Endothelial cell of umbilical vein (primary cell): ENCODE measurements around the gene MOCS1. TPM values are rescaled to one million over a fixed set of nuclear protein-coding genes. Genes with fewer than 3 reads are reported as not detected.

ENCODE experiments used
- BruUV-seq: library from RNA; stranded (reverse); fragments of 400-500 nt; replicated peaks from 2 replicates; lab custom pipeline; 2021; lab: Mats Ljungman, UMichigan
- CTCF ChIA-PET: fragments of 300-600, 350-600 bp; sonication (Branson Sonifier 250); formaldehyde crosslinking; loops from one replicate; lab custom pipeline; 2021; ENCODE audit warnings: antibody characterized with exemption, inconsistent platforms; lab: Charles Lee
- POLR2A ChIA-PET: fragments of 300-600, 350-600 bp; sonication (Branson Sonifier 250); formaldehyde crosslinking; loops from one replicate; lab custom pipeline; 2021; ENCODE audit warnings: antibody characterized with exemption, inconsistent platforms; lab: Charles Lee
- DNase-seq: peaks from one replicate; pipeline ENCODE4 v3.0.0-alpha.2; 2011; ENCODE audit warnings: low read depth, low spot score
- FAIRE-seq: peaks from 2 replicates; lab custom pipeline; 2011; peaks lifted over from hg19 to GRCh38; lab: Jason Lieb, UNC
- H2AFZ ChIP-seq: 2 replicates; pipeline ENCODE4 v1.6.0; 2012; ENCODE audit warnings: low read depth, low read length, control low read depth, inconsistent platforms
- H3K27ac ChIP-seq: 2 replicates; pipeline ENCODE4 v1.5.1; 2011; ENCODE audit warnings: low read depth, mild to moderate bottlenecking, control low read depth, low read length, moderate library complexity; ENCODE audit not compliant: insufficient read depth
- H3K27me3 ChIP-seq, 2 experiments: 2 replicates each; pipeline versions ENCODE4 v1.6.0 to v1.6.1; 2011; ENCODE audit warnings: low read length in 2 of 2, mixed read lengths in 1 of 2; ENCODE audit not compliant: control insufficient read depth in 2 of 2, insufficient read depth in 2 of 2
- H3K36me3 ChIP-seq, 2 experiments: 2 replicates in 1 of 2; 3 replicates in 1 of 2; pipeline ENCODE4 v1.5.1; 2011; ENCODE audit warnings: low read length in 2 of 2, mild to moderate bottlenecking in 1 of 2, moderate library complexity in 1 of 2; ENCODE audit not compliant: control insufficient read depth in 2 of 2, insufficient read depth in 2 of 2; ENCODE audit errors: extremely low read depth in 1 of 2
- H3K4me1 ChIP-seq: 3 replicates; pipeline ENCODE4 v1.5.1; 2011; ENCODE audit warnings: mild to moderate bottlenecking, low read length; ENCODE audit not compliant: control insufficient read depth, insufficient read depth; ENCODE audit errors: extremely low read depth
- H3K4me2 ChIP-seq: 2 replicates; pipeline ENCODE4 v1.6.1; 2011; ENCODE audit warnings: low read length, control low read depth, mixed read lengths; ENCODE audit not compliant: insufficient read depth
- H3K4me3 ChIP-seq, 3 experiments: fragments of 200-600 bp in 1 of 3; sonication (generic), shearing (Covaris generic) in 1 of 3; replicated peaks in 1 of 3; 2 replicates each; pipeline ENCODE4 v1.5.1; 2011 to 2016; ENCODE audit warnings: control low read depth in 3 of 3, low read length in 3 of 3, mild to moderate bottlenecking in 2 of 3, inconsistent platforms in 1 of 3, low read depth in 1 of 3, moderate library complexity in 1 of 3; ENCODE audit not compliant: insufficient read depth in 1 of 3
- H3K79me2 ChIP-seq: 2 replicates; pipeline ENCODE4 v1.6.0; 2012; ENCODE audit warnings: low read length, inconsistent platforms; ENCODE audit not compliant: control insufficient read depth, insufficient read depth
- H3K9ac ChIP-seq: replicated peaks from 2 replicates; pipeline ENCODE3; 2011; ENCODE audit warnings: low read length, control low read depth; ENCODE audit not compliant: insufficient read depth; ENCODE audit errors: extremely low read depth
- H3K9me1 ChIP-seq: replicated peaks from 3 replicates; pipeline ENCODE4 v1.6.0; 2011; ENCODE audit warnings: mild to moderate bottlenecking, low read length; ENCODE audit not compliant: control insufficient read depth, insufficient read depth; ENCODE audit errors: extremely low read depth
- H3K9me3 ChIP-seq: replicated peaks from 2 replicates; pipeline ENCODE4 v1.5.1; 2012; ENCODE audit warnings: low read length, inconsistent platforms; ENCODE audit not compliant: control insufficient read depth, insufficient read depth
- H4K20me1 ChIP-seq: replicated peaks from 2 replicates; pipeline ENCODE3; 2011; ENCODE audit warnings: mild to moderate bottlenecking, low read length; ENCODE audit not compliant: control insufficient read depth, insufficient read depth; ENCODE audit errors: extremely low read depth
- EZH2 ChIP-seq: IDR thresholded peaks from 2 replicates; pipeline ENCODE4 v1.6.1; 2012; ENCODE audit warnings: borderline replicate concordance, low read depth, mild to moderate bottlenecking, moderate library complexity, low read length, inconsistent platforms; ENCODE audit not compliant: severe bottlenecking
- FOS ChIP-seq: IDR thresholded peaks from 2 replicates; pipeline ENCODE4 v1.6.1; 2011; ENCODE audit warnings: mild to moderate bottlenecking, low read length, moderate library complexity, borderline replicate concordance; ENCODE audit not compliant: insufficient read depth
- GATA2 ChIP-seq: IDR thresholded peaks from 2 replicates; pipeline ENCODE4 v1.7.0; 2011; ENCODE audit warnings: low read depth, mild to moderate bottlenecking, moderate library complexity, mixed read lengths, low read length; ENCODE audit not compliant: insufficient read length, insufficient read depth
- JUN ChIP-seq: IDR thresholded peaks from 2 replicates; pipeline ENCODE4 v1.6.1; 2011; ENCODE audit warnings: borderline replicate concordance, low read depth; ENCODE audit not compliant: insufficient read length, insufficient read depth
- MYC ChIP-seq: IDR thresholded peaks from one replicate; pipeline ENCODE4 v1.6.1; 2011; ENCODE audit warnings: mild to moderate bottlenecking, low read depth, low read length
- POLR2A ChIP-seq: IDR thresholded peaks from 2 replicates; pipeline ENCODE4 v1.6.1; 2012; ENCODE audit warnings: low read depth, mild to moderate bottlenecking, control low read depth, low read length
- POLR2AphosphoS5 ChIP-seq: IDR thresholded peaks from 2 replicates; pipeline ENCODE4 v1.6.1; 2012; ENCODE audit warnings: low read depth, mild to moderate bottlenecking, control low read depth, low read length, moderate library complexity; ENCODE audit not compliant: insufficient read depth
- dilution Hi-C: fragments of 300-500 bp; cut with MboI; formaldehyde crosslinking; loops from one replicate; pipeline ENCODE4 v1.15.0; 2019; ENCODE audit warnings: low sequenced_read_pairs; ENCODE audit not compliant: extremely low pct_ligation_motif_present
- intact Hi-C: fragments of 100-400 bp; cut with micrococcal nuclease; formaldehyde crosslinking; loops from one replicate; pipeline ENCODE4 v1.10.0; 2022
- polyA plus RNA-seq, 4 experiments: library from polyadenylated mRNA; depleted of rRNA in 3 of 4; stranded (reverse) in 3 of 4; unstranded in 1 of 4; fragments of >200 nt; gene quantifications; 2 replicates each; pipeline versions ENCODE4 v1.2.1 to v1.2.3, GENCODE V29; 2011 to 2012; ENCODE audit warnings: missing spikeins in 1 of 4
- total RNA-seq: library from RNA; stranded (reverse); gene quantifications from 2 replicates; pipeline ENCODE4 v1.2.3, GENCODE V29; 2021
- TF ChIP-seq, protein P1 (sequence below), 2 donors: IDR thresholded peaks; 1 replicate in 1 of 2; 2 replicates in 1 of 2; pipeline ENCODE4 v1.5.1; 2011; ENCODE audit warnings: low read length in 2 of 2, mild to moderate bottlenecking in 2 of 2, moderate library complexity in 2 of 2, control low read depth in 1 of 2, inconsistent platforms in 1 of 2, low read depth in 1 of 2; ENCODE audit not compliant: insufficient read depth in 1 of 2; ENCODE audit errors: extremely low read depth in 1 of 2
- TF ChIP-seq, protein P2 (sequence below): IDR thresholded peaks from 2 replicates; pipeline ENCODE4 v1.6.1; 2011; ENCODE audit not compliant: insufficient read depth, insufficient read length

The MOCS1 gene
- total and polyA plus RNA-seq, 2 donors (not counting 3 experiments of a cell fraction or from before 2014, with no cell fraction given): 8.3 to 12.8 TPM

GRCh38 chr6:39870950-39871349 is 63.3 kb downstream of the MOCS1 start:
- dilution Hi-C loops: no loop called here
- Histone ChIP-seq H3K9me3 (no peaks in the 10 kb centered on the region), H3K4me2 (no peak overlapping the region), H3K27ac (no peak overlapping the region), H2AFZ (no peak overlapping the region), H3K9ac (no peak overlapping the region), H3K4me3 (no peak overlapping the region), H3K9me1 (no peaks in the 10 kb centered on the region), H4K20me1 (no peaks in the 10 kb centered on the region), H3K4me1 (no peaks in the 10 kb centered on the region), H3K36me3 (no peaks in the 10 kb centered on the region), H3K79me2 (no peaks in the 10 kb centered on the region), H3K27me3 (peaks cover 0 to 2% of the 10 kb centered on the region in 2 experiments)
- TF ChIP-seq MYC: no peak
- TF ChIP-seq, protein P1, sequence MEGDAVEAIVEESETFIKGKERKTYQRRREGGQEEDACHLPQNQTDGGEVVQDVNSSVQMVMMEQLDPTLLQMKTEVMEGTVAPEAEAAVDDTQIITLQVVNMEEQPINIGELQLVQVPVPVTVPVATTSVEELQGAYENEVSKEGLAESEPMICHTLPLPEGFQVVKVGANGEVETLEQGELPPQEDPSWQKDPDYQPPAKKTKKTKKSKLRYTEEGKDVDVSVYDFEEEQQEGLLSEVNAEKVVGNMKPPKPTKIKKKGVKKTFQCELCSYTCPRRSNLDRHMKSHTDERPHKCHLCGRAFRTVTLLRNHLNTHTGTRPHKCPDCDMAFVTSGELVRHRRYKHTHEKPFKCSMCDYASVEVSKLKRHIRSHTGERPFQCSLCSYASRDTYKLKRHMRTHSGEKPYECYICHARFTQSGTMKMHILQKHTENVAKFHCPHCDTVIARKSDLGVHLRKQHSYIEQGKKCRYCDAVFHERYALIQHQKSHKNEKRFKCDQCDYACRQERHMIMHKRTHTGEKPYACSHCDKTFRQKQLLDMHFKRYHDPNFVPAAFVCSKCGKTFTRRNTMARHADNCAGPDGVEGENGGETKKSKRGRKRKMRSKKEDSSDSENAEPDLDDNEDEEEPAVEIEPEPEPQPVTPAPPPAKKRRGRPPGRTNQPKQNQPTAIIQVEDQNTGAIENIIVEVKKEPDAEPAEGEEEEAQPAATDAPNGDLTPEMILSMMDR (IDR thresholded peaks at IDR 0.05; ENCODE audit: extremely low read depth in 1 of 2, insufficient read depth in 1 of 2, low read depth in 1 of 2, low read length in 2 of 2): peak in 1 of 2 donors; percentile 14
- FAIRE-seq (no peak), DNase-seq (no peak)
- intact Hi-C loops: loop anchor here (1.0 kb wide), 1 partner anchor 21 kb away; no protein-coding TSS in a partner anchor
- ChIA-PET CTCF (interaction anchor here (1.1 to 8.5 kb wide), 2 partner anchors 17 to 21 kb away, joined by 3 to 97 read pairs; no protein-coding TSS in a partner anchor), POLR2A (no interaction called here)
- no TSS peak for BruUV-seq

DNA sequence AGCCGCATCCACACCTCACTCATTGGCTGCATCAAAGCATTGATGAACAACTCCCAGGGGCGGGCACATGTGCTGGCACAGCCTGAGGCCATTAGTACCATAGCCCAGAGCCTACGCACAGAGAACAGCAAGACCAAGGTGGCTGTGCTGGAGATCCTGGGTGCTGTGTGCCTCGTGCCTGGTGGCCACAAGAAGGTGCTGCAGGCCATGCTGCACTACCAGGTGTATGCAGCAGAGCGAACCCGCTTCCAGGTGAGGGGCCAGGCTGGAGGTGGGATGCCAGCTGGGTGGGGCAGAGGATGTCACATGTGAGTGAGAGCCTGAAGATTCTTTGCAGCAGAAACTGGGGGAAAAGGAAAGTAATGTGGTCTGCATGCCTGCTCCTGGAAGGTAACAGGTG is 66.7 kb downstream of the MOCS1 start:
- ChIA-PET POLR2A (no interaction called here), CTCF (interaction anchor here (1.5 to 4.8 kb wide), 3 partner anchors 12 to 37 kb away, joined by 3 to 313 read pairs (median 43); no protein-coding TSS in a partner anchor)
- no peaks in the 10 kb centered on the region for H4K20me1 ChIP-seq
- H3K9me3 ChIP-seq: no peaks in the 10 kb centered on the region
- TF ChIP-seq EZH2 (no peak), GATA2 (no peak), POLR2AphosphoS5 (no peak), JUN (no peak), POLR2A (no peak), MYC (no peak), FOS (no peak)
- TF ChIP-seq, protein P2, sequence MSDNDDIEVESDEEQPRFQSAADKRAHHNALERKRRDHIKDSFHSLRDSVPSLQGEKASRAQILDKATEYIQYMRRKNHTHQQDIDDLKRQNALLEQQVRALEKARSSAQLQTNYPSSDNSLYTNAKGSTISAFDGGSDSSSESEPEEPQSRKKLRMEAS: no peak
- TF ChIP-seq, protein P1 (IDR thresholded peaks at IDR 0.05; ENCODE audit: extremely low read depth in 1 of 2, insufficient read depth in 1 of 2, low read depth in 1 of 2, low read length in 2 of 2): no peak
- no peak overlapping the region for H3K9ac ChIP-seq
- H3K9me1 ChIP-seq: no peaks in the 10 kb centered on the region
- intact Hi-C loops: no loop called here
- H3K27me3 ChIP-seq: no peaks in the 10 kb centered on the region
- DNase-seq (no peak), FAIRE-seq (no peak)
- BruUV-seq: no TSS peak
- no peaks in the 10 kb centered on the region for H3K79me2 ChIP-seq
- no peak overlapping the region for H2AFZ ChIP-seq
- no peak overlapping the region for H3K4me3 ChIP-seq
- H3K4me1 ChIP-seq: no peaks in the 10 kb centered on the region
- dilution Hi-C loops: no loop called here
- H3K27ac ChIP-seq: no peak overlapping the region
- no peak overlapping the region for H3K4me2 ChIP-seq
- H3K36me3 ChIP-seq: no peaks in the 10 kb centered on the region
